IMR-90 (cell line): ENCODE results near the gene TPCN1. TPM values are rescaled to one million over a fixed set of nuclear protein-coding genes. Genes with fewer than 3 reads are reported as not detected.

ENCODE experiments used
- ATAC-seq: fragments of 200-7000 bp; cut with Tn5 transposase; 2 replicates; pipeline ENCODE4 v1.9.1; 2020; ENCODE audit warnings: low read depth, mild to moderate bottlenecking, moderate library complexity
- BruUV-seq: library from RNA; stranded (reverse); fragments of 400-500 nt; replicated peaks from 2 replicates; lab custom pipeline; 2021; lab: Mats Ljungman, UMichigan
- CTCF ChIA-PET: fragments of 300-600 bp; formaldehyde crosslinking; extraction: SDS; loops from one replicate; lab custom pipeline; 2021; ENCODE audit warnings: antibody characterized with exemption; lab: Yijun Ruan, JAX
- POLR2A ChIA-PET: fragments of 300-600 bp; sonication (Branson Sonifier 250); formaldehyde crosslinking; loops from one replicate; lab custom pipeline; 2022; ENCODE audit warnings: antibody characterized with exemption; ENCODE audit not compliant: unreplicated experiment; lab: Charles Lee
- DNase-seq: peaks from one replicate; pipeline ENCODE4 v3.0.0; 2013
- H2AFZ ChIP-seq: replicated peaks from 2 replicates; pipeline ENCODE3; 2013; ENCODE audit warnings: low read length, mild to moderate bottlenecking; ENCODE audit not compliant: poor library complexity
- H2AK5ac ChIP-seq: 2 replicates; pipeline ENCODE4 v1.6.1; 2013; ENCODE audit warnings: low read depth, low read length, inconsistent platforms
- H2AK9ac ChIP-seq: replicated peaks from 2 replicates; pipeline ENCODE3; 2013; ENCODE audit warnings: mild to moderate bottlenecking, low read depth, low read length, moderate library complexity; ENCODE audit not compliant: poor library complexity
- H2BK120ac ChIP-seq: 2 replicates; pipeline ENCODE4 v1.6.1; 2013; ENCODE audit warnings: low read depth, low read length, inconsistent platforms
- H2BK15ac ChIP-seq: 3 replicates; pipeline ENCODE4 v1.6.1; 2013; ENCODE audit warnings: low read depth, low read length, inconsistent platforms
- H2BK20ac ChIP-seq: 2 replicates; pipeline ENCODE4 v1.6.1; 2013; ENCODE audit warnings: low read depth, mild to moderate bottlenecking, inconsistent platforms, low read length, moderate library complexity
- H2BK5ac ChIP-seq: 2 replicates; pipeline ENCODE4 v1.6.1; 2013; ENCODE audit warnings: mild to moderate bottlenecking, low read depth, low read length, inconsistent platforms; ENCODE audit not compliant: poor library complexity, severe bottlenecking
- H3K14ac ChIP-seq: replicated peaks from 2 replicates; pipeline ENCODE4 v1.6.1; 2013; ENCODE audit warnings: low read depth, low read length, inconsistent platforms
- H3K18ac ChIP-seq: 2 replicates; pipeline ENCODE4 v1.6.1; 2013; ENCODE audit warnings: low read depth, low read length, control low read depth
- H3K23ac ChIP-seq: 2 replicates; pipeline ENCODE4 v1.6.1; 2013; ENCODE audit warnings: low read depth, low read length, inconsistent platforms
- H3K27ac ChIP-seq: 2 replicates; pipeline ENCODE4 v1.5.1; 2013; ENCODE audit warnings: mild to moderate bottlenecking, control low read depth, low read length; ENCODE audit not compliant: insufficient read depth
- H3K27me3 ChIP-seq: 2 replicates; pipeline ENCODE4 v1.6.1; 2013; ENCODE audit warnings: low read length; ENCODE audit not compliant: control insufficient read depth, insufficient read depth
- H3K36me3 ChIP-seq: 2 replicates; pipeline ENCODE4 v1.6.1; 2013; ENCODE audit warnings: low read length, mixed read lengths; ENCODE audit not compliant: control insufficient read depth, insufficient read depth
- H3K4ac ChIP-seq: 2 replicates; pipeline ENCODE4 v1.6.1; 2013; ENCODE audit warnings: low read depth, low read length, inconsistent platforms
- H3K4me1 ChIP-seq: 2 replicates; pipeline ENCODE4 v1.6.1; 2013; ENCODE audit warnings: low read length, mixed read lengths; ENCODE audit not compliant: control insufficient read depth, insufficient read depth
- H3K4me2 ChIP-seq: 2 replicates; pipeline ENCODE4 v1.6.1; 2013; ENCODE audit warnings: low read depth, mild to moderate bottlenecking, control low read depth, low read length, moderate library complexity
- H3K4me3 ChIP-seq: 2 replicates; pipeline ENCODE4 v1.5.1; 2013; ENCODE audit warnings: low read depth, mild to moderate bottlenecking, control low read depth, low read length, moderate library complexity; ENCODE audit not compliant: insufficient read depth
- H3K56ac ChIP-seq: 2 replicates; pipeline ENCODE4 v1.6.1; 2013; ENCODE audit warnings: low read length, inconsistent platforms; ENCODE audit not compliant: insufficient read depth; ENCODE audit errors: extremely low read depth
- H3K79me1 ChIP-seq, 2 experiments: 2 replicates each; pipeline ENCODE4 v1.6.1; 2013; ENCODE audit warnings: low read length in 2 of 2, inconsistent platforms in 1 of 2, low read depth in 1 of 2
- H3K9ac ChIP-seq: 2 replicates; pipeline ENCODE4 v1.6.1; 2013; ENCODE audit warnings: low read depth, low read length, control low read depth
- H3K9me1 ChIP-seq: 2 replicates; pipeline ENCODE4 v1.6.1; 2013; ENCODE audit warnings: low read length, inconsistent platforms; ENCODE audit not compliant: insufficient read depth
- H3K9me3 ChIP-seq: 2 replicates; pipeline ENCODE4 v1.6.1; 2013; ENCODE audit warnings: low read length; ENCODE audit not compliant: control insufficient read depth, insufficient read depth
- H4K20me1 ChIP-seq: 2 replicates; pipeline ENCODE4 v1.6.1; 2013; ENCODE audit warnings: low read length, inconsistent platforms; ENCODE audit not compliant: insufficient read depth
- H4K5ac ChIP-seq: 2 replicates; pipeline ENCODE4 v1.6.1; 2013; ENCODE audit warnings: mild to moderate bottlenecking, low read depth, low read length, control low read depth
- H4K8ac ChIP-seq, 2 experiments: 2 replicates each; pipeline ENCODE4 v1.6.1; 2013; ENCODE audit warnings: low read depth in 2 of 2, low read length in 2 of 2, control low read depth in 1 of 2, inconsistent platforms in 1 of 2
- H4K91ac ChIP-seq: 2 replicates; pipeline ENCODE4 v1.6.1; 2013; ENCODE audit warnings: low read depth, low read length, inconsistent platforms; ENCODE audit not compliant: insufficient read depth
- BHLHE40 ChIP-seq: fragments of 150-350 bp; IDR thresholded peaks from 2 replicates; pipeline ENCODE4 v1.6.1; 2016; ENCODE audit warnings: mild to moderate bottlenecking, low read depth, low read length
- CEBPB ChIP-seq: IDR thresholded peaks from 2 replicates; pipeline ENCODE4 v1.6.1; 2012; ENCODE audit warnings: low read depth, low read length, improper control_type of control experiment
- CHD1 ChIP-seq: IDR thresholded peaks from 2 replicates; pipeline ENCODE4 v1.6.1; 2012; ENCODE audit warnings: low read depth, low read length, improper control_type of control experiment
- CTCF ChIP-seq: conservative IDR thresholded peaks from 2 replicates; pipeline ENCODE4 v1.5.1; 2012; ENCODE audit warnings: mild to moderate bottlenecking, low read depth, low read length, improper control_type of control experiment
- ELK1 ChIP-seq: fragments of 150-350 bp; IDR thresholded peaks from 2 replicates; pipeline ENCODE4 v1.6.1; 2016; ENCODE audit warnings: low read depth, mild to moderate bottlenecking, low read length, moderate library complexity, borderline replicate concordance
- FOS ChIP-seq: fragments of 150-350 bp; IDR thresholded peaks from 2 replicates; pipeline ENCODE4 v1.6.1; 2016; ENCODE audit warnings: low read depth, low read length
- MAFK ChIP-seq: IDR thresholded peaks from 2 replicates; pipeline ENCODE4 v1.6.1; 2012; ENCODE audit warnings: low read depth, low read length, improper control_type of control experiment
- MAZ ChIP-seq: IDR thresholded peaks from 2 replicates; pipeline ENCODE4 v1.6.1; 2012; ENCODE audit warnings: low read depth, mild to moderate bottlenecking, low read length, improper control_type of control experiment, moderate library complexity, borderline replicate concordance
- MXI1 ChIP-seq: IDR thresholded peaks from 2 replicates; pipeline ENCODE4 v1.6.1; 2012; ENCODE audit warnings: low read depth, mild to moderate bottlenecking, low read length, moderate library complexity, borderline replicate concordance
- NFE2L2 ChIP-seq: fragments of 150-350 bp; IDR thresholded peaks from 2 replicates; pipeline ENCODE4 v1.6.1; 2016; ENCODE audit warnings: low read depth, mild to moderate bottlenecking, low read length
- POLR2A ChIP-seq: IDR thresholded peaks from 2 replicates; pipeline ENCODE4 v1.6.1; 2012; ENCODE audit warnings: mild to moderate bottlenecking, low read depth, low read length
- RAD21 ChIP-seq: IDR thresholded peaks from 2 replicates; pipeline ENCODE4 v1.6.1; 2012; ENCODE audit warnings: low read length, improper control_type of control experiment
- RFX5 ChIP-seq: IDR thresholded peaks from 2 replicates; pipeline ENCODE4 v1.8.0; 2012; ENCODE audit warnings: low read depth, mild to moderate bottlenecking, low read length, moderate library complexity
- SMC3 ChIP-seq: fragments of 150-350 bp; IDR thresholded peaks from 2 replicates; pipeline ENCODE4 v1.6.1; 2016; ENCODE audit warnings: low read depth, mild to moderate bottlenecking, antibody characterized with exemption, low read length, moderate library complexity
- USF2 ChIP-seq: fragments of 150-350 bp; IDR thresholded peaks from 2 replicates; pipeline ENCODE4 v1.6.1; 2017; ENCODE audit warnings: mild to moderate bottlenecking, antibody characterized with exemption, low read length, low read depth
- WGBS, 2 experiments: methylation state at CpG; one replicate each; pipeline versions ENCODE4 v1.1.5 to v1.1.7; 2013; ENCODE audit warnings: missing lambda C conversion rate in 2 of 2; ENCODE audit not compliant: insufficient read length in 1 of 2; ENCODE audit errors: extremely low coverage in 2 of 2; 5-methylcytosine and 5-hydroxymethylcytosine counted together
- dilution Hi-C: fragments of 300-500 bp; cut with HindIII; formaldehyde crosslinking; loops from one replicate; pipeline ENCODE4 v1.14.3; 2018; ENCODE audit warnings: low sequenced_read_pairs; ENCODE audit not compliant: unreplicated experiment
- in situ Hi-C: fragments of 300-500 bp; cut with MboI; formaldehyde crosslinking; loops from 3 replicates; pipeline ENCODE4 v1.14.3; 2019; ENCODE audit warnings: low sequenced_read_pairs, inconsistent platforms, mixed read lengths
- intact Hi-C: fragments of 100-400 bp; cut with micrococcal nuclease; formaldehyde crosslinking; loops from 2 replicates; pipeline ENCODE4 v1.10.0; 2022
- polyA plus RNA-seq, 3 experiments: library from polyadenylated mRNA; depleted of rRNA; stranded (reverse); fragments of >200 nt; gene quantifications; 2 replicates each; pipeline ENCODE4 v1.2.3, GENCODE V29; 2012; ENCODE audit warnings: low replicate concordance in 1 of 3
- total RNA-seq: library from RNA; depleted of rRNA; stranded (reverse); fragments of >200 nt; gene quantifications from 2 replicates; pipeline ENCODE4 v1.2.3, GENCODE V29; 2012

Gene TPCN1
- total and polyA plus RNA-seq, 2 of the 4 experiments (the other 2 are of a cell fraction): 2.0 to 13.2 TPM

GRCh38 chr12:113226696-113227568 lies 5.7 kb downstream of the TPCN1 start:
- Histone ChIP-seq H3K14ac (no peak overlapping the region), H3K27ac (no peak overlapping the region), H3K4me3 (no peak overlapping the region), H3K9ac (no peak overlapping the region), H3K4me1 (peaks cover 9% of the 10 kb centered on the region), H3K23ac (no peak overlapping the region), H2BK20ac (no peak overlapping the region), H3K4me2 (no peak overlapping the region), H4K8ac (no peak overlapping the region), H2AK5ac (0 out of 2 replicates have a peak overlapping the region, but pooled peaks have one; percentile 39), H3K56ac (no peak overlapping the region), H3K4ac (no peak overlapping the region), H4K91ac (no peak overlapping the region), H2BK15ac (no peak overlapping the region), H2BK120ac (no peak overlapping the region), H2BK5ac (no peak overlapping the region), H3K9me1 (peaks cover 10% of the 10 kb centered on the region), H4K20me1 (peaks cover 9% of the 10 kb centered on the region), H3K79me1 (peaks cover 0 to 9% of the 10 kb centered on the region in 2 experiments; a peak in 2 of 4 replicates), H2AK9ac (no peak overlapping the region), H4K5ac (no peak overlapping the region), H2AFZ (no peak overlapping the region), H3K36me3 (peaks cover 25% of the 10 kb centered on the region), H3K9me3 (peaks cover 4% of the 10 kb centered on the region), H3K27me3 (no peaks in the 10 kb centered on the region), H3K18ac (no peak overlapping the region)
- dilution Hi-C loops (no loop called here), in situ Hi-C loops (no loop called here), intact Hi-C loops (no loop called here)
- CTCF ChIA-PET: interaction anchor here (0.5 kb wide), 1 partner anchor 99 kb away, joined by 4 read pairs; no protein-coding TSS in a partner anchor
- DNase-seq (no peak), ATAC-seq (no peak)
- POLR2A ChIA-PET: no interaction called here
- BruUV-seq: no TSS peak
- 100% methylated on average over 5 of the region's 13 CpGs; no CpG with 5 or more reads in 1 of the 2 experiments for WGBS, 2 experiments
- no peak for TF ChIP-seq POLR2A
- no peak for TF ChIP-seq MXI1
- no peak for TF ChIP-seq SMC3
- no peak for TF ChIP-seq MAFK
- no peak for TF ChIP-seq CEBPB
- TF ChIP-seq CHD1: no peak
- no peak for TF ChIP-seq FOS
- TF ChIP-seq USF2: no peak
- TF ChIP-seq NFE2L2: no peak
- TF ChIP-seq MAZ: no peak
- TF ChIP-seq RAD21: no peak
- TF ChIP-seq ELK1: no peak
- TF ChIP-seq CTCF: no peak
- TF ChIP-seq BHLHE40: no peak
- no peak for TF ChIP-seq RFX5
